Measurements from ENCODE around the gene SNX25.
"Not testable (repeated sequence)": the region's sequence is repeated elsewhere in the genome, so short reads cannot be mapped to it uniquely, and the experiment has no call there.

SNX25 gene

GRCh38 chr4:185248393-185249039 is 39.1 kb downstream of the SNX25 start:
- H3K9me3 Mint-ChIP-seq, result no peaks in the 10 kb centered on the region
- CTCF ChIA-PET, result no interaction called here
- H3K27ac Mint-ChIP-seq, result no peak overlapping the region

GRCh38 chr4:185249105-185249504 is 39.7 kb downstream of the SNX25 start:
- Mint-ChIP-seq H3K27ac (no peak overlapping the region), H3K4me3 (no peak overlapping the region), H3K36me3 (peaks cover 19% of the 10 kb centered on the region), H3K4me1 (peaks cover 26% of the 10 kb centered on the region), H3K27me3 (no peaks in the 10 kb centered on the region), H3K9me3 (no peaks in the 10 kb centered on the region)
- CTCF ChIA-PET, result no interaction called here
- DNase-seq, result no peak

More at GRCh38 chr4:185248393-185249039, 39.1 kb downstream of the SNX25 start:
- Mint-ChIP-seq H3K36me3 (peaks cover 16% of the 10 kb centered on the region), H3K4me1 (peaks cover 20% of the 10 kb centered on the region), H3K27me3 (no peaks in the 10 kb centered on the region), H3K4me3 (no peak overlapping the region)
- DNase-seq, result no peak

GRCh38 chr4:185254434-185254833 is 45.0 kb downstream of the SNX25 start:
- Mint-ChIP-seq H3K9me3 (no peaks in the 10 kb centered on the region), H3K4me1 (peaks cover 56% of the 10 kb centered on the region), H3K27me3 (no peaks in the 10 kb centered on the region), H3K4me3 (no peak overlapping the region), H3K27ac (peak overlapping the region; percentile 80), H3K36me3 (peaks cover 18% of the 10 kb centered on the region)
- DNase-seq, result no peak
- CTCF ChIA-PET, result interaction anchor here (1.4 kb wide), 1 partner anchor 12 kb away, joined by 3 read pairs; no protein-coding TSS in a partner anchor

- Mint-ChIP-seq H3K4me1 (peaks cover 57% of the 10 kb centered on the region), H3K9me3 (no peaks in the 10 kb centered on the region), H3K27me3 (no peaks in the 10 kb centered on the region), H3K4me3 (peak overlapping the region; percentile 9), H3K36me3 (peaks cover 17% of the 10 kb centered on the region), H3K27ac (peak overlapping the region; percentile 80)
- CTCF ChIA-PET, result no interaction called here
- DNase-seq, result no peak
Observed at GRCh38 chr4:185255868-185256267, 46.5 kb downstream of the SNX25 start.

GRCh38 chr4:185256446-185256845 is 47.0 kb downstream of the SNX25 start:
- H3K4me3 Mint-ChIP-seq, result no peak overlapping the region
- no peaks in the 10 kb centered on the region for H3K9me3 Mint-ChIP-seq
- H3K27ac Mint-ChIP-seq, result no peak overlapping the region
- CTCF ChIA-PET, result no interaction called here
- H3K36me3 Mint-ChIP-seq, result peaks cover 15% of the 10 kb centered on the region
- H3K4me1 Mint-ChIP-seq, result peaks cover 52% of the 10 kb centered on the region
- DNase-seq, result no peak
- no peaks in the 10 kb centered on the region for H3K27me3 Mint-ChIP-seq

GRCh38 chr4:185257086-185257485 is 47.7 kb downstream of the SNX25 start:
- CTCF ChIA-PET, result no interaction called here
- Mint-ChIP-seq H3K27me3 (no peaks in the 10 kb centered on the region), H3K27ac (peak overlapping the region; percentile 28), H3K9me3 (no peaks in the 10 kb centered on the region), H3K36me3 (peaks cover 15% of the 10 kb centered on the region), H3K4me3 (no peak overlapping the region), H3K4me1 (peaks cover 46% of the 10 kb centered on the region)
- DNase-seq, result no peak

GRCh38 chr4:185257694-185258093 is 48.3 kb downstream of the SNX25 start:
- CTCF ChIA-PET, result no interaction called here
- Mint-ChIP-seq H3K4me3 (no peak overlapping the region), H3K27ac (no peak overlapping the region), H3K4me1 (peaks cover 44% of the 10 kb centered on the region), H3K27me3 (no peaks in the 10 kb centered on the region), H3K36me3 (peaks cover 15% of the 10 kb centered on the region), H3K9me3 (no peaks in the 10 kb centered on the region)
- no peak for DNase-seq

- CTCF ChIA-PET, result not testable (repeated sequence)
- peaks cover 46% of the 10 kb centered on the region for H3K4me1 Mint-ChIP-seq
Observed at GRCh38 chr4:185258741-185259140, 49.3 kb downstream of the SNX25 start.

GRCh38 chr4:185259719-185260118 is 50.3 kb downstream of the SNX25 start:
- CTCF ChIA-PET, result interaction anchor here (0.6 to 1.3 kb wide), 2 partner anchors 13 to 257 kb away, joined by 3 to 4 read pairs; no protein-coding TSS in a partner anchor
- Mint-ChIP-seq H3K4me3 (no peak overlapping the region), H3K36me3 (peaks cover 11% of the 10 kb centered on the region), H3K9me3 (no peaks in the 10 kb centered on the region), H3K27ac (no peak overlapping the region), H3K27me3 (no peaks in the 10 kb centered on the region), H3K4me1 (peaks cover 43% of the 10 kb centered on the region)
- no peak for DNase-seq

More at GRCh38 chr4:185258741-185259140, 49.3 kb downstream of the SNX25 start:
- H3K27ac Mint-ChIP-seq, H3K9me3 Mint-ChIP-seq, H3K4me3 Mint-ChIP-seq, H3K27me3 Mint-ChIP-seq, DNase-seq: not testable (repeated sequence)
- H3K36me3 Mint-ChIP-seq, result peaks cover 15% of the 10 kb centered on the region

- Mint-ChIP-seq H3K4me1 (peaks cover 44% of the 10 kb centered on the region), H3K36me3 (peaks cover 16% of the 10 kb centered on the region), H3K27me3 (no peaks in the 10 kb centered on the region), H3K4me3 (no peak overlapping the region), H3K9me3 (no peaks in the 10 kb centered on the region), H3K27ac (no peak overlapping the region)
- DNase-seq, result no peak
- CTCF ChIA-PET, result no interaction called here
Observed at GRCh38 chr4:185261946-185262345, 52.5 kb downstream of the SNX25 start.

- DNase-seq, result no peak
- Mint-ChIP-seq H3K4me3 (no peak overlapping the region), H3K27me3 (no peaks in the 10 kb centered on the region), H3K9me3 (no peaks in the 10 kb centered on the region), H3K36me3 (peaks cover 24% of the 10 kb centered on the region), H3K4me1 (peaks cover 43% of the 10 kb centered on the region), H3K27ac (no peak overlapping the region)
- CTCF ChIA-PET, result interaction anchor here (0.8 kb wide), 1 partner anchor 11 kb away, joined by 3 read pairs; no protein-coding TSS in a partner anchor
Observed at GRCh38 chr4:185263419-185263818, 54.0 kb downstream of the SNX25 start.

- no peak for DNase-seq
- H3K4me3 Mint-ChIP-seq, result no peak overlapping the region
- CTCF ChIA-PET, result interaction anchor here (0.9 kb wide), 1 partner anchor 61 kb away, joined by 3 read pairs; no protein-coding TSS in a partner anchor
- peak overlapping the region; percentile 31 for H3K27ac Mint-ChIP-seq
- no peaks in the 10 kb centered on the region for H3K9me3 Mint-ChIP-seq
- no peaks in the 10 kb centered on the region for H3K27me3 Mint-ChIP-seq
- H3K4me1 Mint-ChIP-seq, result peaks cover 37% of the 10 kb centered on the region
- peaks cover 33% of the 10 kb centered on the region for H3K36me3 Mint-ChIP-seq
Observed at GRCh38 chr4:185265942-185266341, 56.5 kb downstream of the SNX25 start.

- no peaks in the 10 kb centered on the region for H3K27me3 Mint-ChIP-seq
- DNase-seq, result no peak
- peaks cover 23% of the 10 kb centered on the region for H3K4me1 Mint-ChIP-seq
- H3K36me3 Mint-ChIP-seq, result peaks cover 34% of the 10 kb centered on the region
- CTCF ChIA-PET, result no interaction called here
- H3K9me3 Mint-ChIP-seq, result no peaks in the 10 kb centered on the region
- no peak overlapping the region for H3K4me3 Mint-ChIP-seq
- H3K27ac Mint-ChIP-seq, result no peak overlapping the region
Observed at GRCh38 chr4:185269286-185269685, 59.9 kb downstream of the SNX25 start.

- Mint-ChIP-seq H3K9me3 (no peaks in the 10 kb centered on the region), H3K4me3 (no peak overlapping the region), H3K27ac (no peak overlapping the region), H3K36me3 (peaks cover 33% of the 10 kb centered on the region), H3K4me1 (peaks cover 21% of the 10 kb centered on the region), H3K27me3 (no peaks in the 10 kb centered on the region)
- CTCF ChIA-PET, result no interaction called here
- DNase-seq, result no peak
Observed at GRCh38 chr4:185270037-185270436, 60.6 kb downstream of the SNX25 start.

GRCh38 chr4:185270885-185271284 is 61.5 kb downstream of the SNX25 start:
- H3K9me3 Mint-ChIP-seq, result no peaks in the 10 kb centered on the region
- peaks cover 16% of the 10 kb centered on the region for H3K4me1 Mint-ChIP-seq
- no peak overlapping the region for H3K4me3 Mint-ChIP-seq
- DNase-seq, result no peak
- H3K27ac Mint-ChIP-seq, result no peak overlapping the region
- peaks cover 34% of the 10 kb centered on the region for H3K36me3 Mint-ChIP-seq
- CTCF ChIA-PET, result no interaction called here
- H3K27me3 Mint-ChIP-seq, result no peaks in the 10 kb centered on the region
